Mesenchymal stem cell (in vitro differentiated cells and primary cell): ENCODE measurements around the gene CDC5L.

Experiments
- DNase-seq: peaks from one replicate; pipeline ENCODE4 v3.0.0-alpha.2; 2013
- H2AFZ ChIP-seq: one replicate; pipeline ENCODE4 v1.6.1; 2013; ENCODE audit warnings: low read depth, mild to moderate bottlenecking, control low read depth, inconsistent platforms, low read length, moderate library complexity
- H2AK5ac ChIP-seq: 2 replicates; pipeline ENCODE4 v1.6.1; 2013; ENCODE audit warnings: low read length, moderate library complexity, mild to moderate bottlenecking, inconsistent platforms; ENCODE audit not compliant: severe bottlenecking
- H2BK120ac ChIP-seq: one replicate; pipeline ENCODE4 v1.6.1; 2013; ENCODE audit warnings: low read depth, mild to moderate bottlenecking, inconsistent platforms, low read length, moderate library complexity
- H2BK12ac ChIP-seq, 2 experiments: one replicate each; pipeline ENCODE4 v1.6.1; 2013; ENCODE audit warnings: inconsistent platforms in 2 of 2, low read length in 2 of 2, mild to moderate bottlenecking in 2 of 2, moderate library complexity in 2 of 2, control low read depth in 1 of 2
- H2BK15ac ChIP-seq: one replicate; pipeline ENCODE4 v1.6.1; 2013; ENCODE audit warnings: mild to moderate bottlenecking, low read depth, inconsistent platforms; ENCODE audit not compliant: poor library complexity, severe bottlenecking
- H2BK5ac ChIP-seq: 2 replicates; pipeline ENCODE4 v1.6.1; 2013; ENCODE audit warnings: low read depth, mild to moderate bottlenecking, low read length, control low read depth, inconsistent platforms; ENCODE audit not compliant: poor library complexity, severe bottlenecking
- H3K14ac ChIP-seq, 2 experiments: one replicate each; pipeline ENCODE4 v1.6.1; 2013; ENCODE audit warnings: inconsistent platforms in 2 of 2, low read length in 2 of 2, control low read depth in 1 of 2, mild to moderate bottlenecking in 1 of 2, moderate library complexity in 1 of 2
- H3K18ac ChIP-seq, 2 experiments: one replicate each; pipeline ENCODE4 v1.6.1; 2013; ENCODE audit warnings: inconsistent platforms in 2 of 2, low read length in 2 of 2, control low read depth in 1 of 2, low read depth in 1 of 2, mild to moderate bottlenecking in 1 of 2
- H3K23ac ChIP-seq, 2 experiments: one replicate each; pipeline ENCODE4 v1.6.1; 2013; ENCODE audit warnings: inconsistent platforms in 2 of 2, low read length in 2 of 2, mild to moderate bottlenecking in 2 of 2, moderate library complexity in 2 of 2, control low read depth in 1 of 2
- H3K27ac ChIP-seq: 2 replicates; pipeline ENCODE4 v1.5.1; 2013; ENCODE audit warnings: mild to moderate bottlenecking, moderate library complexity, low read length, control low read depth, inconsistent platforms; ENCODE audit not compliant: poor library complexity, severe bottlenecking
- H3K27me3 ChIP-seq, 2 experiments: 2 replicates each; pipeline versions ENCODE4 v1.6.1 to v1.7.0; 2013; ENCODE audit warnings: low read length in 2 of 2, mild to moderate bottlenecking in 2 of 2, moderate library complexity in 2 of 2, control low read depth in 1 of 2, inconsistent platforms in 1 of 2; ENCODE audit not compliant: control insufficient read depth in 1 of 2, insufficient read depth in 1 of 2
- H3K36me3 ChIP-seq, 2 experiments: 2 replicates each; pipeline versions ENCODE4 v1.6.1 to v1.7.0; 2013; ENCODE audit warnings: low read length in 2 of 2, control low read depth in 1 of 2, inconsistent platforms in 1 of 2, low read depth in 1 of 2, mild to moderate bottlenecking in 1 of 2; ENCODE audit not compliant: insufficient read depth in 2 of 2, control insufficient read depth in 1 of 2
- H3K4ac ChIP-seq, 2 experiments: one replicate each; pipeline ENCODE4 v1.6.1; 2013; ENCODE audit warnings: inconsistent platforms in 2 of 2, low read length in 2 of 2, mild to moderate bottlenecking in 2 of 2, moderate library complexity in 2 of 2, control low read depth in 1 of 2, low read depth in 1 of 2
- H3K4me1 ChIP-seq: 2 replicates; pipeline ENCODE4 v1.6.1; 2013; ENCODE audit warnings: low read depth, low read length, control low read depth; ENCODE audit not compliant: control insufficient read depth, insufficient read depth
- H3K4me2 ChIP-seq: 2 replicates; pipeline ENCODE4 v1.6.1; 2013; ENCODE audit warnings: low read length, mild to moderate bottlenecking, inconsistent platforms; ENCODE audit not compliant: poor library complexity, severe bottlenecking
- H3K4me3 ChIP-seq, 2 experiments: 2 replicates each; pipeline versions ENCODE4 v1.5.1 to v1.7.0; 2013; ENCODE audit warnings: low read length in 2 of 2, mild to moderate bottlenecking in 2 of 2, control low read depth in 1 of 2, low read depth in 1 of 2; ENCODE audit not compliant: insufficient read depth in 1 of 2
- H3K79me1 ChIP-seq: replicated peaks from 2 replicates; pipeline ENCODE4 v1.6.1; 2013; ENCODE audit warnings: mild to moderate bottlenecking, control low read depth, low read length, inconsistent platforms; ENCODE audit not compliant: poor library complexity, severe bottlenecking
- H3K9ac ChIP-seq: 2 replicates; pipeline ENCODE4 v1.7.0; 2013; ENCODE audit warnings: mild to moderate bottlenecking, low read length, moderate library complexity
- H3K9me3 ChIP-seq: 2 replicates; pipeline ENCODE4 v1.7.0; 2013; ENCODE audit warnings: mild to moderate bottlenecking, low read length; ENCODE audit not compliant: control insufficient read depth
- H4K8ac ChIP-seq: one replicate; pipeline ENCODE4 v1.6.1; 2013; ENCODE audit warnings: inconsistent platforms, mild to moderate bottlenecking, low read length, moderate library complexity
- H4K91ac ChIP-seq: one replicate; pipeline ENCODE4 v1.6.1; 2013; ENCODE audit warnings: mild to moderate bottlenecking, low read length, inconsistent platforms
- WGBS: methylation state at CpG from one replicate; pipeline ENCODE4 v1.1.7; 2013; ENCODE audit warnings: mixed read lengths; 5-methylcytosine and 5-hydroxymethylcytosine counted together

Gene CDC5L

GRCh38 chr6:44401138-44401537, 13.6 kb downstream of the CDC5L start:
- H3K27ac ChIP-seq, result no peak overlapping the region
- H3K23ac ChIP-seq, result no peak overlapping the region
- H4K91ac ChIP-seq, result no peak overlapping the region
- H3K27me3 ChIP-seq, result no peaks in the 10 kb centered on the region
- no peak overlapping the region for H2AK5ac ChIP-seq
- H3K79me1 ChIP-seq, result peaks cover 26% of the 10 kb centered on the region
- H3K14ac ChIP-seq, result no peak overlapping the region
- no peak overlapping the region for H3K18ac ChIP-seq
- H2AFZ ChIP-seq, result no peak overlapping the region
- no peaks in the 10 kb centered on the region for H3K9me3 ChIP-seq
- no peak overlapping the region for H3K4ac ChIP-seq
- no peak overlapping the region for H4K8ac ChIP-seq
- H3K4me1 ChIP-seq, result peaks cover 2% of the 10 kb centered on the region
- no peak overlapping the region for H2BK120ac ChIP-seq
- 100% methylated on average over 5 of the region's 5 CpGs for WGBS
- H3K4me2 ChIP-seq, result no peak overlapping the region
- no peak overlapping the region for H2BK12ac ChIP-seq
- DNase-seq, result no peak
- no peak overlapping the region for H3K4me3 ChIP-seq
- no peak overlapping the region for H3K9ac ChIP-seq
- peaks cover 25 to 80% of the 10 kb centered on the region in 2 experiments for H3K36me3 ChIP-seq
- H2BK15ac ChIP-seq, result no peak overlapping the region
- no peak overlapping the region for H2BK5ac ChIP-seq

DNA sequence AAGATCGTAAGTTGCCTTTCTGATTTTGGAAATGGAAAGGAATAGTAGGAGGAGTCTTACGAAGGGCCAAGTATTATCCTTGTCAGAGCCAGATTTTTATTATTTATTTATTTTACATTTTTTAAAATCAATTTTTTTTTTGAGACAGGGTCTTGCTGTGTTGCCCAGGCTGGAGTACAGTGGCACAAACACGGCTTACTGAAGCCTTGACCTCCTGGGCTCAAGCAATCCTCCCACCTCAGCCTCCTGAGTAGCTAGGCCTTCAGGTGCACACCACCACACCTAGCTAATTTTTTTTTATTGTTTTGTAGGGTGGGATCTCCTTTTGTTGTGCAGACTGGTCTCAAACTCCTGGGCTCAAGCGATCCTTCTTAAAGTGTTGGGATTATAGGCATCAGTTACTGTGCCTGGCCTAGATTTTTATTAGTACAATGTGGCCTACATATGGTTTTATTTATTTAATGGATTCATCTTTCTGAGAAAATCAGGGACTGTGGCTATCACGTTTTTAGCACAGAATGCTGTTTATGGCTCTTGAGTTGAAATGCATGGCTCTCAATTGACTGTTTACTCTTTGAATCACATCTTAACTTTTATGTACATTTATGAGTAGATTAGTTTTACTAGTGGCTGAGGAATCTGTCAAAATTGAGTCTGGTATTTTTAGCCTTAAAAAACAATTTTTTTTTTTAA, 16.7 kb downstream of the CDC5L start:
- Histone ChIP-seq H2BK120ac (no peak overlapping the region), H3K18ac (no peak overlapping the region), H2AK5ac (no peak overlapping the region), H3K4me1 (peaks cover 2% of the 10 kb centered on the region), H4K91ac (no peak overlapping the region), H2BK15ac (no peak overlapping the region), H3K79me1 (peaks cover 24% of the 10 kb centered on the region), H2AFZ (no peak overlapping the region), H3K27me3 (no peaks in the 10 kb centered on the region), H3K9me3 (no peaks in the 10 kb centered on the region), H3K4me3 (no peak overlapping the region), H3K9ac (no peak overlapping the region), H3K4me2 (no peak overlapping the region), H2BK12ac (no peak overlapping the region), H3K27ac (no peak overlapping the region), H3K4ac (no peak overlapping the region), H4K8ac (no peak overlapping the region), H3K36me3 (peaks cover 26 to 80% of the 10 kb centered on the region in 2 experiments), H3K23ac (no peak overlapping the region), H2BK5ac (no peak overlapping the region), H3K14ac (no peak overlapping the region)
- DNase-seq, result no peak
- 95% methylated on average over 4 of the region's 5 CpGs for WGBS

GRCh38 chr6:44404715-44405099, 17.2 kb downstream of the CDC5L start:
- no peak overlapping the region for H3K14ac ChIP-seq
- H2BK15ac ChIP-seq, result no peak overlapping the region
- DNase-seq, result no peak

GRCh38 chr6:44407951-44408670, 20.6 kb downstream of the CDC5L start:
- no peak overlapping the region for H3K4me3 ChIP-seq
- no peak overlapping the region for H2BK120ac ChIP-seq
- H2AFZ ChIP-seq, result no peak overlapping the region
- H3K23ac ChIP-seq, result no peak overlapping the region
- H3K9ac ChIP-seq, result no peak overlapping the region
- no peak overlapping the region for H2AK5ac ChIP-seq
- H3K36me3 ChIP-seq, result peaks cover 25 to 82% of the 10 kb centered on the region in 2 experiments
- peaks cover 30% of the 10 kb centered on the region for H3K79me1 ChIP-seq
- H3K18ac ChIP-seq, result no peak overlapping the region
- H3K4me1 ChIP-seq, result peaks cover 2% of the 10 kb centered on the region
- DNase-seq, result no peak
- H3K9me3 ChIP-seq, result peaks cover 3% of the 10 kb centered on the region
- H4K91ac ChIP-seq, result no peak overlapping the region
- H3K27ac ChIP-seq, result no peak overlapping the region
- no peak overlapping the region for H4K8ac ChIP-seq
- no peak overlapping the region for H2BK12ac ChIP-seq
- whole genome bisulfite sequencing, result 85% methylated on average over 10 of the region's 11 CpGs
- H3K27me3 ChIP-seq, result no peaks in the 10 kb centered on the region
- H3K4me2 ChIP-seq, result no peak overlapping the region
- H2BK15ac ChIP-seq, result no peak overlapping the region
- no peak overlapping the region for H3K4ac ChIP-seq
- H2BK5ac ChIP-seq, result no peak overlapping the region
- no peak overlapping the region for H3K14ac ChIP-seq

More at GRCh38 chr6:44404715-44405099, 17.2 kb downstream of the CDC5L start:
- Histone ChIP-seq H3K36me3 (peaks cover 26 to 81% of the 10 kb centered on the region in 2 experiments), H3K23ac (no peak overlapping the region), H4K91ac (no peak overlapping the region), H2AFZ (no peak overlapping the region), H3K9me3 (no peaks in the 10 kb centered on the region), H3K4ac (no peak overlapping the region), H3K27ac (no peak overlapping the region), H2BK5ac (no peak overlapping the region), H2AK5ac (no peak overlapping the region), H2BK120ac (no peak overlapping the region), H3K4me1 (peaks cover 2% of the 10 kb centered on the region), H3K9ac (no peak overlapping the region), H3K79me1 (peaks cover 24% of the 10 kb centered on the region), H3K4me2 (no peak overlapping the region), H3K27me3 (no peaks in the 10 kb centered on the region), H4K8ac (no peak overlapping the region), H2BK12ac (no peak overlapping the region), H3K18ac (no peak overlapping the region), H3K4me3 (no peak overlapping the region)
- no CpG with 5 or more reads among the region's 1 CpG for WGBS
